WTC11 (cell line): ENCODE results near the gene GIMAP8. TPM values are rescaled to one million over a fixed set of nuclear protein-coding genes. Genes with fewer than 3 reads are reported as not detected.

Experiments
- ATAC-seq: fragments of 200-7000 bp; cut with Tn5 transposase; 2 replicates; pipeline ENCODE4 v1.10.0; 2021; ENCODE audit warnings: mild to moderate bottlenecking, moderate library complexity
- CTCF ChIA-PET: fragments of 300-600 bp; sonication (Branson Sonifier 250); formaldehyde crosslinking; loops from one replicate; lab custom pipeline; 2021; ENCODE audit warnings: antibody characterized with exemption; lab: Charles Lee
- POLR2A ChIA-PET: fragments of 350-600 bp; sonication (Branson Sonifier 250); formaldehyde crosslinking; loops from one replicate; lab custom pipeline; 2021; ENCODE audit warnings: antibody characterized with exemption; lab: Charles Lee
- DNase-seq: peaks from one replicate; pipeline ENCODE4 v3.0.0; 2021; ENCODE audit warnings: low spot score
- H3K27ac Mint-ChIP-seq: 2 replicates; pipeline ENCODE4 v1.8.0; 2021; ENCODE audit warnings: mixed read lengths
- H3K27me3 Mint-ChIP-seq: 2 replicates; pipeline ENCODE4 v1.8.0; 2021; ENCODE audit warnings: low read depth, mild to moderate bottlenecking, moderate library complexity, mixed read lengths
- H3K36me3 Mint-ChIP-seq: 2 replicates; pipeline ENCODE4 v1.8.0; 2021; ENCODE audit warnings: mixed read lengths
- H3K4me1 Mint-ChIP-seq: 2 replicates; pipeline ENCODE4 v1.8.0; 2022; ENCODE audit warnings: mixed read lengths
- H3K4me3 Mint-ChIP-seq: 2 replicates; pipeline ENCODE4 v1.8.0; 2021; ENCODE audit warnings: mild to moderate bottlenecking, moderate library complexity, mixed read lengths
- H3K9me3 Mint-ChIP-seq: 2 replicates; pipeline ENCODE4 v1.8.0; 2021; ENCODE audit warnings: mixed read lengths
- CDX4 ChIP-seq: fragments of 250-450 bp; sonication (Bioruptor Pico); IDR thresholded peaks from 2 replicates; pipeline ENCODE4 v1.9.0; 2021; ENCODE audit warnings: moderate library complexity, mild to moderate bottlenecking, inconsistent platforms, borderline replicate concordance
- E2F5 ChIP-seq: sonication (generic); formaldehyde crosslinking; IDR thresholded peaks from 2 replicates; pipeline ENCODE4 v1.8.1; 2022; ENCODE audit warnings: mild to moderate bottlenecking, moderate library complexity, missing genetic modification reagents
- ELF4 ChIP-seq: sonication (generic); formaldehyde crosslinking; IDR thresholded peaks from 2 replicates; pipeline ENCODE4 v1.8.1; 2022; ENCODE audit warnings: low read depth, mild to moderate bottlenecking, moderate library complexity, missing genetic modification reagents
- FOXK1 ChIP-seq: sonication (generic); formaldehyde crosslinking; IDR thresholded peaks from 2 replicates; pipeline ENCODE4 v1.8.0; 2022; ENCODE audit warnings: mild to moderate bottlenecking, moderate library complexity, missing genetic modification reagents
- FOXP4 ChIP-seq: sonication (generic); formaldehyde crosslinking; IDR thresholded peaks from 2 replicates; pipeline ENCODE4 v1.8.0; 2022; ENCODE audit warnings: mild to moderate bottlenecking, missing genetic modification reagents
- KAT7 ChIP-seq: sonication (generic); formaldehyde crosslinking; IDR thresholded peaks from 2 replicates; pipeline ENCODE4 v1.8.1; 2023; ENCODE audit warnings: missing genetic modification reagents, mild to moderate bottlenecking, borderline replicate concordance
- NFE2L1 ChIP-seq: sonication (generic); formaldehyde crosslinking; IDR thresholded peaks from 2 replicates; pipeline ENCODE4 v1.8.1; 2023; ENCODE audit warnings: missing genetic modification reagents
- OVOL2 ChIP-seq: fragments of 250-450 bp; sonication (Bioruptor Pico); IDR thresholded peaks from 2 replicates; pipeline ENCODE4 v1.9.0; 2021; ENCODE audit warnings: mild to moderate bottlenecking, borderline replicate concordance
- PRDM15 ChIP-seq: sonication (generic); formaldehyde crosslinking; IDR thresholded peaks from 2 replicates; pipeline ENCODE4 v1.8.0; 2022; ENCODE audit warnings: missing genetic modification reagents
- SMAD3 ChIP-seq: sonication (generic); formaldehyde crosslinking; IDR thresholded peaks from 2 replicates; pipeline ENCODE4 v1.8.0; 2022; ENCODE audit warnings: missing genetic modification reagents, mild to moderate bottlenecking, borderline replicate concordance
- TP53 ChIP-seq: sonication (generic); formaldehyde crosslinking; IDR thresholded peaks from 2 replicates; pipeline ENCODE4 v1.8.1; 2023; ENCODE audit warnings: mild to moderate bottlenecking, missing genetic modification reagents
- USF2 ChIP-seq: sonication (generic); formaldehyde crosslinking; IDR thresholded peaks from 2 replicates; pipeline ENCODE4 v1.8.1; 2023; ENCODE audit warnings: mild to moderate bottlenecking, missing genetic modification reagents, moderate library complexity
- ZNF423 ChIP-seq: fragments of 250-450 bp; sonication (Bioruptor Pico); IDR thresholded peaks from 2 replicates; pipeline ENCODE4 v2.1.2; 2022; ENCODE audit warnings: mild to moderate bottlenecking, moderate library complexity
- ZSCAN18 ChIP-seq: fragments of 250-450 bp; sonication (Bioruptor Pico); IDR thresholded peaks from 2 replicates; pipeline ENCODE4 v2.1.2; 2022; ENCODE audit warnings: mild to moderate bottlenecking, moderate library complexity
- total RNA-seq: library from RNA; stranded (reverse); gene quantifications from 3 replicates; pipeline ENCODE4 v1.2.3, GENCODE V29; 2021

Gene GIMAP8
- total RNA-seq, 1 experiment from 2014 or later = 0.09 TPM

- TF ChIP-seq CDX4 (CRISPR knock-in tag) = no peak
- no peak for TF ChIP-seq TP53 (CRISPR knock-in tag)
- TF ChIP-seq FOXK1 (CRISPR knock-in tag) = no peak
- TF ChIP-seq SMAD3 (CRISPR knock-in tag) = no peak
- no peak for TF ChIP-seq FOXP4 (CRISPR knock-in tag)
- no peak for TF ChIP-seq NFE2L1 (CRISPR knock-in tag)
Measured at GRCh38 chr7:150425670-150426069, 24.8 kb upstream of the GIMAP8 start (continued).

GRCh38 chr7:150428671-150429451, 21.6 kb upstream of the GIMAP8 start:
- CTCF ChIA-PET = interaction anchor here (0.6 kb wide), 1 partner anchor 112 kb away, joined by 3 read pairs; no protein-coding TSS in a partner anchor

GRCh38 chr7:150429699-150430098, 20.7 kb upstream of the GIMAP8 start:
- H3K36me3 Mint-ChIP-seq = no peaks in the 10 kb centered on the region; the same call in 1 of the 2 replicates

More at GRCh38 chr7:150428671-150429451, 21.6 kb upstream of the GIMAP8 start:
- Mint-ChIP-seq H3K36me3 (no peaks in the 10 kb centered on the region; the same call in 1 of the 2 replicates), H3K27me3 (peaks cover 15% of the 10 kb centered on the region), H3K4me3 (no peak overlapping the region), H3K27ac (no peak overlapping the region), H3K4me1 (peaks cover 33% of the 10 kb centered on the region), H3K9me3 (peaks cover 24% of the 10 kb centered on the region)
- TF ChIP-seq ZSCAN18 (CRISPR knock-in tag) (peak; percentile 78), ZNF423 (peak; percentile 42; the same call in 1 of the 2 replicates), E2F5 (CRISPR knock-in tag) (no peak)
- POLR2A ChIA-PET = no interaction called here
- DNase-seq (no peak), ATAC-seq (peak; percentile 53)

More at GRCh38 chr7:150429699-150430098, 20.7 kb upstream of the GIMAP8 start:
- Mint-ChIP-seq H3K4me3 (no peak overlapping the region), H3K27ac (no peak overlapping the region), H3K9me3 (peaks cover 17% of the 10 kb centered on the region), H3K27me3 (peaks cover 15% of the 10 kb centered on the region), H3K4me1 (peaks cover 33% of the 10 kb centered on the region)
- CTCF ChIA-PET = interaction anchor here (0.6 kb wide), 1 partner anchor 113 kb away, joined by 3 read pairs; no protein-coding TSS in a partner anchor
- DNase-seq = no peak
- ATAC-seq = no peak
- POLR2A ChIA-PET = interaction anchor here (0.6 kb wide), 1 partner anchor 114 kb away, joined by 3 read pairs; no protein-coding TSS in a partner anchor
- TF ChIP-seq USF2 (CRISPR knock-in tag) (no peak), KAT7 (no peak), PRDM15 (no peak), OVOL2 (CRISPR knock-in tag) (no peak), ELF4 (CRISPR knock-in tag) (no peak)
